ENCODE results near the gene ARFGAP1. TPM values are rescaled to one million over a fixed set of nuclear protein-coding genes. Genes with fewer than 3 reads are reported as not detected.

The ARFGAP1 gene
- total and polyA plus RNA-seq, 10 of the 15 experiments (the other 5 are each of a cell fraction or from before 2014, with no cell fraction given): 0.45 to 79.9 (median 30.8) TPM

DNA sequence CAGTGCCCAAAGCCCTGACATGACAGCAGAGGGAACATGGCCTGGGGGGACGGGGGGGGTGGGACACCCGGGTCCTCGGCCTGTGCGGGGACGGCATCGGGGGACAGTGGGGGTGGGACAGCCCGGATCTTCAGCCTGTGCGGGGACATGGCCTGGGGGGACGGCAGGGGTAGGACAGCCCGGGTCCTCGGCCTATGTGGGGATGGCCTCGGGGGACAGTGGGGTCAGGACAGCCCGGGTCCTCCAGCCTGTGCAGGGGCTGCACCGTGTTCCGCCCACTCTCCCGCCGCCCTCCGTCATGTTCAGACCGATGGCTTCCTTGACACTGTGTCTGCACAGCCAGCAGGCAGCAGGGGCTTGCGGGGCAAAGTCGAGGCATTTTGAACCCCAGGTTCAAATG, 29.9 kb upstream of the ARFGAP1 start:
- no peak for TF ChIP-seq REST (IDR thresholded peaks at IDR 0.05; ENCODE audit: low read depth, low read length)
- no peak for TF ChIP-seq MLLT1 (IDR thresholded peaks at IDR 0.05)
- no peak for TF ChIP-seq TCF12 (IDR thresholded peaks at IDR 0.05; ENCODE audit: low read depth, low read length)
- TF ChIP-seq SMAD5 (IDR thresholded peaks at IDR 0.05; ENCODE audit: low read depth): no peak
- Histone ChIP-seq H3K27me3 (replicated peaks in 1 of 2; ENCODE audit: control insufficient read depth in 2 of 2, insufficient read depth in 2 of 2, low read length in 1 of 2) (peaks cover 0 to 2% of the 10 kb centered on the region in 2 experiments; a peak in 1 of 4 replicates), H3K4me1 (ENCODE audit: control insufficient read depth, insufficient read depth, low read length) (no peaks in the 10 kb centered on the region), H4K20me1 (ENCODE audit: control insufficient read depth, insufficient read depth) (no peaks in the 10 kb centered on the region), H3K4me2 (ENCODE audit: control insufficient read depth, insufficient read depth) (no peak overlapping the region), H2AFZ (ENCODE audit: control insufficient read depth, low read depth, low read length) (no peak overlapping the region), H3K36me3 (ENCODE audit: control insufficient read depth in 2 of 2, insufficient read depth in 2 of 2, low read length in 1 of 2) (no peaks in the 10 kb centered on the region), H3K9me3 (replicated peaks; ENCODE audit: control insufficient read depth, insufficient read depth, low read length) (no peaks in the 10 kb centered on the region), H3K4me3 (no peak overlapping the region), H3K79me2 (ENCODE audit: control insufficient read depth, insufficient read depth, low read length) (no peaks in the 10 kb centered on the region), H3K9ac (ENCODE audit: control insufficient read depth, insufficient read depth, low read length) (no peak overlapping the region), H3K27ac (ENCODE audit: control insufficient read depth, insufficient read depth) (no peak overlapping the region)
- DNase-seq (ENCODE audit: low read depth, low spot score) (no peak), ATAC-seq (no peak), FAIRE-seq (no peak)
- ChIA-PET RAD21 (ENCODE audit: unreplicated experiment) (no interaction called here), POLR2A (no interaction called here), CTCF (no interaction called here), SMC1A (ENCODE audit: uncharacterized antibody, unreplicated experiment) (no interaction called here)
- 42% methylated on average over 21 of the region's 21 CpGs for WGBS (ENCODE audit: insufficient coverage, insufficient replicate concordance, low lambda C conversion rate, missing lambda C conversion rate)
- in situ Hi-C loops (cut with MboI) (no loop called here), intact Hi-C loops (cut with micrococcal nuclease; ENCODE audit: unreplicated experiment) (no loop called here)
- BruUV-seq (replicated peaks): no TSS peak

All from GM12878 (cell line).